GM23248 (cell line): ENCODE measurements around the gene ABCC1. TPM values are rescaled to one million over a fixed set of nuclear protein-coding genes. Genes with fewer than 3 reads are reported as not detected.

Experiments
- DNase-seq: peaks from one replicate; pipeline ENCODE4 v3.0.0-alpha.2; 2015
- H2AFZ ChIP-seq: fragments of 200-600 bp; sonication (generic); 2 replicates; pipeline ENCODE4 v1.6.1; 2016; ENCODE audit warnings: antibody characterized with exemption
- H3F3A ChIP-seq: fragments of 200-600 bp; sonication (generic); 2 replicates; pipeline ENCODE4 v1.6.1; 2016; ENCODE audit warnings: mild to moderate bottlenecking, antibody characterized with exemption, mixed run types; ENCODE audit not compliant: insufficient read depth
- H3K27ac ChIP-seq: fragments of 200-600 bp; sonication (generic); 2 replicates; pipeline ENCODE4 v1.5.1; 2016; ENCODE audit warnings: mild to moderate bottlenecking
- H3K27me3 ChIP-seq: fragments of 200-600 bp; sonication (generic); replicated peaks from 2 replicates; pipeline ENCODE4 v1.6.1; 2016; ENCODE audit warnings: mild to moderate bottlenecking; ENCODE audit not compliant: insufficient read depth
- H3K36me3 ChIP-seq: fragments of 200-600 bp; sonication (generic); 2 replicates; pipeline ENCODE4 v1.6.1; 2016; ENCODE audit warnings: low read depth, mild to moderate bottlenecking
- H3K4me1 ChIP-seq: fragments of 200-600 bp; sonication (generic); 2 replicates; pipeline ENCODE4 v1.6.1; 2016; ENCODE audit warnings: mild to moderate bottlenecking; ENCODE audit not compliant: insufficient read depth
- H3K4me2 ChIP-seq: fragments of 200-600 bp; sonication (generic); one replicate; pipeline ENCODE4 v1.6.1; 2016; ENCODE audit warnings: mild to moderate bottlenecking; ENCODE audit not compliant: unreplicated experiment
- H3K4me3 ChIP-seq: fragments of 200-600 bp; sonication (generic); 2 replicates; pipeline ENCODE4 v1.5.1; 2016; ENCODE audit warnings: mild to moderate bottlenecking
- H3K79me2 ChIP-seq: fragments of 200-600 bp; sonication (generic); 2 replicates; pipeline ENCODE4 v1.6.1; 2016; ENCODE audit warnings: mild to moderate bottlenecking; ENCODE audit not compliant: insufficient read depth
- H3K9ac ChIP-seq: fragments of 200-600 bp; sonication (generic); 2 replicates; pipeline ENCODE4 v1.6.1; 2016; ENCODE audit warnings: mild to moderate bottlenecking
- H3K9me2 ChIP-seq: fragments of 200-600 bp; sonication (generic); 2 replicates; pipeline ENCODE4 v1.6.1; 2016; ENCODE audit warnings: mixed run types, mild to moderate bottlenecking, moderate library complexity; ENCODE audit not compliant: insufficient read depth
- H3K9me3 ChIP-seq: fragments of 200-600 bp; sonication (generic); one replicate; pipeline ENCODE4 v1.6.1; 2017; ENCODE audit warnings: low read depth
- H4K20me1 ChIP-seq: fragments of 200-600 bp; sonication (generic); 2 replicates; pipeline ENCODE4 v1.6.0; 2016; ENCODE audit not compliant: insufficient read depth
- EZH2 ChIP-seq: fragments of 200-600 bp; sonication (generic); IDR thresholded peaks from 2 replicates; pipeline ENCODE4 v1.6.1; 2018; ENCODE audit warnings: antibody characterized with exemption, mild to moderate bottlenecking; ENCODE audit not compliant: insufficient read depth, poor library complexity, severe bottlenecking
- EZH2phosphoT487 ChIP-seq: fragments of 200-600 bp; sonication (generic); IDR thresholded peaks from 2 replicates; pipeline ENCODE4 v1.6.1; 2018; ENCODE audit warnings: antibody characterized with exemption, moderate library complexity, mild to moderate bottlenecking, low read depth; ENCODE audit not compliant: insufficient read depth
- WGBS, 2 experiments: methylation state at CpG; one replicate each; pipeline ENCODE4 v1.1.6; 2015 to 2017; ENCODE audit warnings: low lambda C conversion rate in 2 of 2, low coverage in 1 of 2; ENCODE audit errors: missing lambda C conversion rate in 2 of 2; 5-methylcytosine and 5-hydroxymethylcytosine counted together
- in situ Hi-C: fragments of 300-500 bp; cut with MboI; formaldehyde crosslinking; loops from 2 replicates; pipeline ENCODE4 v1.15.0; 2020
- polyA plus RNA-seq: library from polyadenylated mRNA; unstranded; fragments of >200 nt; fragmentation: Nextera tagmentation; extraction: Ambion mirVana; gene quantifications from 2 replicates; pipeline ENCODE4 v1.2.1, GENCODE V29; 2016
- total RNA-seq: library from RNA; depleted of rRNA; stranded (reverse); fragments of >200 nt; shearing (Covaris generic); gene quantifications from 2 replicates; pipeline ENCODE4 v1.2.3, GENCODE V29; 2014

The ABCC1 gene
- total and polyA plus RNA-seq, 2 experiments from 2014 or later = 16.2 to 25.5 TPM

GRCh38 chr16:16110111-16110490, 160.7 kb downstream of the ABCC1 start:
- no peaks in the 10 kb centered on the region for H3K4me1 ChIP-seq
- in situ Hi-C loops = no loop called here
- no peak overlapping the region for H3K4me2 ChIP-seq
- H3K4me3 ChIP-seq = no peak overlapping the region
- no peak for TF ChIP-seq EZH2
- no peak for TF ChIP-seq EZH2phosphoT487
- 97 to 99% methylated on average over 9 of the region's 9 CpGs for WGBS, 2 experiments
- no peak overlapping the region for H2AFZ ChIP-seq
- H3K9me2 ChIP-seq = no peaks in the 10 kb centered on the region
- no peaks in the 10 kb centered on the region for H3K79me2 ChIP-seq
- no peaks in the 10 kb centered on the region for H4K20me1 ChIP-seq
- H3F3A ChIP-seq = no peaks in the 10 kb centered on the region
- H3K9me3 ChIP-seq = no peaks in the 10 kb centered on the region
- no peak overlapping the region for H3K9ac ChIP-seq
- no peak for DNase-seq
- H3K27me3 ChIP-seq = no peaks in the 10 kb centered on the region
- H3K27ac ChIP-seq = no peak overlapping the region
- H3K36me3 ChIP-seq = peaks cover 31% of the 10 kb centered on the region

- H3K4me2 ChIP-seq = no peak overlapping the region
- H3K27ac ChIP-seq = no peak overlapping the region
- no peak for TF ChIP-seq EZH2
- TF ChIP-seq EZH2phosphoT487 = no peak
- no peak overlapping the region for H3K4me3 ChIP-seq
- H3K36me3 ChIP-seq = peaks cover 44% of the 10 kb centered on the region
- H2AFZ ChIP-seq = no peak overlapping the region
- H3K9me3 ChIP-seq = no peaks in the 10 kb centered on the region
- H3K27me3 ChIP-seq = no peaks in the 10 kb centered on the region
- H3K79me2 ChIP-seq = no peaks in the 10 kb centered on the region
- H3K9me2 ChIP-seq = no peaks in the 10 kb centered on the region
- H3K9ac ChIP-seq = no peak overlapping the region
- no peaks in the 10 kb centered on the region for H3F3A ChIP-seq
- DNase-seq = no peak
- no peaks in the 10 kb centered on the region for H4K20me1 ChIP-seq
- 95 to 100% methylated on average over 4 of the region's 4 CpGs for WGBS, 2 experiments
- in situ Hi-C loops = no loop called here
- no peaks in the 10 kb centered on the region for H3K4me1 ChIP-seq
Measured at GRCh38 chr16:16111639-16112038, 162.2 kb downstream of the ABCC1 start.

DNA sequence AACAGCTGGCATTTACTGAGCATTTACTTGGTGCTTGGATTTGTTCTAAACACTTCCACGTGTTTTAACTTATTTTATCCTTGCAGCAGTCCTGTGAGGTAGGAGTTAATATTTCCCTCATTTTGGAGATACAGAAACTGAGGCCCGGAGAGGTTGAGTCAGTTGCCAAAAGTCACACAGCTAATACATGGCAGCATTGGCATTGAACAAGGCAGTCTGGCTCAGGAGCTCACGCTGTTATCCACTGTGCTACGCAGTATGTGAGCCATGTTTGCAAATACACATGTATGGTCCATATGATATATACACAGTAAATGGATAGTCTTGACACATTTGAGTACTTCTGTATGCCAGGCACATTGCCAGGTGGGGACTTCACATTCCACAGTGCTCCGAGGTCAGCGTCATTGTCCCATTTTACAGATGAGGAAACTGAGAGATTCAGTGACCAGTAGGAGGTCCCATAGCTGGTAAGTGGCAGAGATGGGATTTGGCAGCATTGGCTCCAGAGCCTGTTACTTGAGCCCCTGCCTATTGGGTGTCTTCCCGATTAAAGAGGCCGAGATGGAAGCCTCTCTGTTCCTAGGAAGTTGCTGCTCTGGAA, 163.1 kb downstream of the ABCC1 start:
- no peaks in the 10 kb centered on the region for H4K20me1 ChIP-seq
- no peaks in the 10 kb centered on the region for H3K79me2 ChIP-seq
- WGBS, 2 experiments = 77 to 80% methylated on average over 8 of the region's 8 CpGs
- H3K9me2 ChIP-seq = no peaks in the 10 kb centered on the region
- H3K9ac ChIP-seq = no peak overlapping the region
- no peak overlapping the region for H3K27ac ChIP-seq
- in situ Hi-C loops = no loop called here
- no peak overlapping the region for H3K4me3 ChIP-seq
- no peak overlapping the region for H2AFZ ChIP-seq
- DNase-seq = no peak
- H3K4me2 ChIP-seq = no peak overlapping the region
- H3F3A ChIP-seq = no peaks in the 10 kb centered on the region
- H3K9me3 ChIP-seq = no peaks in the 10 kb centered on the region
- TF ChIP-seq EZH2 (no peak), EZH2phosphoT487 (no peak)
- no peaks in the 10 kb centered on the region for H3K27me3 ChIP-seq
- H3K4me1 ChIP-seq = no peaks in the 10 kb centered on the region
- peaks cover 45% of the 10 kb centered on the region for H3K36me3 ChIP-seq

- H3K4me1 ChIP-seq = no peaks in the 10 kb centered on the region
- no peak overlapping the region for H3K4me2 ChIP-seq
- H3K4me3 ChIP-seq = no peak overlapping the region
- H3K27me3 ChIP-seq = no peaks in the 10 kb centered on the region
- H3K79me2 ChIP-seq = no peaks in the 10 kb centered on the region
- peaks cover 44% of the 10 kb centered on the region for H3K36me3 ChIP-seq
- H3F3A ChIP-seq = no peaks in the 10 kb centered on the region
- H2AFZ ChIP-seq = no peak overlapping the region
- H3K27ac ChIP-seq = no peak overlapping the region
- 92 to 93% methylated on average over 8 of the region's 8 CpGs for WGBS, 2 experiments
- in situ Hi-C loops = no loop called here
- H3K9me2 ChIP-seq = no peaks in the 10 kb centered on the region
- no peaks in the 10 kb centered on the region for H4K20me1 ChIP-seq
- H3K9ac ChIP-seq = no peak overlapping the region
- DNase-seq = no peak
- no peaks in the 10 kb centered on the region for H3K9me3 ChIP-seq
- TF ChIP-seq EZH2 = no peak
- TF ChIP-seq EZH2phosphoT487 = no peak
Measured at GRCh38 chr16:16113076-16113475, 163.7 kb downstream of the ABCC1 start.

DNA sequence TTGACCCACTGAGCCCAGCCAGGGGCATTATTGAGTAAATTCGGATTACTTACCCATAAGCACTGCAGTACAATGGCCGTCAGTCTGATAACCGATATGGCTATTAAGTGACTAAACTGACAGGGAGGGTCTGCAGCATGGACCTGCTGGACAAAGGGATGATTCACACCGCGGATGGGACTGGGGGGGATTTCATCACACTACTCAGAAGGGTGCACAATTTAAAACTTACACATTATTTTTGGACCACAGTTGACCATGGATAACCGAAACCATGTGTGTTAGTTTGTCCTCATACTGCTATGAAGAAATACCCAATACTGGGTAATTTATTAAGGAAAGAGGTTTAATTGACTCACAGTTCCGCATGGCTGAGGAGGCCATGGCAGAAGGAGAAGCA, 167.4 kb downstream of the ABCC1 start:
- in situ Hi-C loops = no loop called here
- Histone ChIP-seq H4K20me1 (no peaks in the 10 kb centered on the region), H3K36me3 (peaks cover 37% of the 10 kb centered on the region), H3K9me3 (no peaks in the 10 kb centered on the region), H3K4me3 (no peak overlapping the region), H3K27ac (no peak overlapping the region), H3K9ac (no peak overlapping the region), H2AFZ (no peak overlapping the region), H3K27me3 (no peaks in the 10 kb centered on the region), H3K79me2 (no peaks in the 10 kb centered on the region), H3K9me2 (no peaks in the 10 kb centered on the region), H3K4me2 (no peak overlapping the region), H3K4me1 (no peaks in the 10 kb centered on the region), H3F3A (no peaks in the 10 kb centered on the region)
- DNase-seq = no peak
- TF ChIP-seq EZH2 = no peak
- TF ChIP-seq EZH2phosphoT487 = no peak
- 95 to 98% methylated on average over 7 of the region's 7 CpGs for WGBS, 2 experiments
